Right lobe of liver (tissue), 6 donors: ENCODE results near the gene PGBD1. TPM values are rescaled to one million over a fixed set of nuclear protein-coding genes. Genes with fewer than 3 reads are reported as not detected.
"Not testable (repeated sequence)": the region's sequence is repeated elsewhere in the genome, so short reads cannot be mapped to it uniquely, and the experiment has no call there.

ENCODE experiments used
- ATAC-seq, 4 donors: fragments of 200-7000 bp; cut with Tn5 transposase; one replicate each; pipeline ENCODE4 v1.9.1; 2020; ENCODE audit warnings: mild to moderate bottlenecking in 4 of 4, moderate library complexity in 4 of 4
- DNase-seq, 3 donors: peaks; one replicate each; pipeline ENCODE4 v3.0.0-alpha.2; 2020
- H3K27ac ChIP-seq, 3 donors: fragments of 200-600 bp; one replicate each; pipeline ENCODE4 v1.8.0; 2022
- H3K27me3 ChIP-seq, 2 donors: fragments of 200-600 bp; one replicate each; pipeline ENCODE4 v1.8.0; 2022
- H3K36me3 ChIP-seq, 4 donors: fragments of 200-600 bp; sonication (generic) in 1 of 4; one replicate each; pipeline versions ENCODE4 v1.5.1 to v1.8.0; 2017 to 2022; ENCODE audit warnings: control low read depth in 1 of 4
- H3K4me1 ChIP-seq, 4 donors: fragments of 200-600 bp; sonication (generic) in 1 of 4; one replicate each; pipeline versions ENCODE4 v1.5.1 to v1.8.0; 2017 to 2022; ENCODE audit warnings: control low read depth in 1 of 4
- H3K4me3 ChIP-seq, 3 donors: fragments of 200-600 bp; one replicate each; pipeline ENCODE4 v1.8.0; 2022
- H3K9me3 ChIP-seq, 4 donors: fragments of 200-600 bp; sonication (generic) in 1 of 4; one replicate each; pipeline versions ENCODE4 v1.5.1 to v1.8.0; 2017 to 2022; ENCODE audit warnings: control low read depth in 1 of 4
- CTCF ChIP-seq, 4 donors: fragments of 200-600 bp in 3 of 4; fragments of 450-650 bp in 1 of 4; IDR thresholded peaks; one replicate each; pipeline versions ENCODE4 v1.5.1 to v1.8.0; 2016 to 2022; ENCODE audit warnings: antibody characterized with exemption in 4 of 4, mild to moderate bottlenecking in 2 of 4
- POLR2A ChIP-seq: fragments of 450-650 bp; IDR thresholded peaks from one replicate; pipeline ENCODE4 v1.6.1; 2017; ENCODE audit warnings: antibody characterized with exemption, mild to moderate bottlenecking
- WGBS: methylation state at CpG from one replicate; pipeline ENCODE4 v1.1.6; 2018; ENCODE audit warnings: low coverage, low lambda C conversion rate; ENCODE audit not compliant: insufficient coverage; ENCODE audit errors: missing lambda C conversion rate; 5-methylcytosine and 5-hydroxymethylcytosine counted together
- intact Hi-C, 2 donors: fragments of 100-400 bp; cut with DNase I; formaldehyde crosslinking; loops; one replicate each; pipeline versions ENCODE4 v1.11.2 to v1.14.1; 2022
- total RNA-seq, 6 experiments: library from RNA; depleted of rRNA in 2 of 6; stranded (reverse); fragments of >200 nt in 2 of 6; fragmentation: NEBNext Ultra II Directional in 3 of 6; extraction: Animal tissue kit (Norgen Biotek cat#: 25700) in 3 of 6; gene quantifications; one replicate each; pipeline versions ENCODE4 v1.1.0 to v1.2.4, GENCODE V29; 2016 to 2023
- donor health status: DM: no; HTN: yes; CAD: no.
- donor health status: DM: no; HTN: no; CAD: no.
- donor health status: DM: no; HTN: no; CAD: no.
- donor health status: DM: no; HTN: yes; CAD: no.
- donor health status: DM: no; HTN: yes; CAD: no.

PGBD1 gene
- total RNA-seq, 6 experiments from 2014 or later: 1.1 to 2.0 (median 1.3) TPM

GRCh38 chr6:28311139-28311823 lies 29.9 kb downstream of the PGBD1 start:
- H3K27me3 ChIP-seq: no peaks in the 10 kb centered on the region
- intact Hi-C loops: no loop called here
- no peak for DNase-seq
- WGBS: 93% methylated on average over 2 of the region's 9 CpGs
- no peaks in the 10 kb centered on the region for H3K9me3 ChIP-seq
- no peaks in the 10 kb centered on the region for H3K36me3 ChIP-seq
- peaks cover 0 to 4% (median 0%) of the 10 kb centered on the region in 4 donors for H3K4me1 ChIP-seq
- no peak for TF ChIP-seq POLR2A
- no peak for TF ChIP-seq CTCF (IDR thresholded peaks at IDR 0.05)
- no peak overlapping the region for H3K27ac ChIP-seq
- no peak for ATAC-seq
- H3K4me3 ChIP-seq: no peak overlapping the region

GRCh38 chr6:28312939-28313338 lies 31.6 kb downstream of the PGBD1 start:
- Histone ChIP-seq H3K36me3 (no peaks in the 10 kb centered on the region), H3K4me1 (peaks cover 0 to 4% (median 0%) of the 10 kb centered on the region in 4 donors), H3K4me3 (no peak overlapping the region), H3K27ac (no peak overlapping the region), H3K9me3 (no peaks in the 10 kb centered on the region), H3K27me3 (no peaks in the 10 kb centered on the region)
- TF ChIP-seq POLR2A: no peak
- no peak for TF ChIP-seq CTCF (IDR thresholded peaks at IDR 0.05)
- WGBS: 94% methylated on average over 10 of the region's 23 CpGs
- ATAC-seq (no peak), DNase-seq (no peak)
- intact Hi-C loops: no loop called here

GRCh38 chr6:28315628-28316027 lies 34.3 kb downstream of the PGBD1 start:
- Histone ChIP-seq H3K27me3 (no peaks in the 10 kb centered on the region), H3K36me3 (no peaks in the 10 kb centered on the region), H3K27ac (no peak overlapping the region), H3K4me1 (peaks cover 0 to 3% (median 0%) of the 10 kb centered on the region in 4 donors), H3K9me3 (no peaks in the 10 kb centered on the region), H3K4me3 (no peak overlapping the region)
- WGBS: 61% methylated on average over 3 of the region's 3 CpGs
- intact Hi-C loops: no loop called here
- TF ChIP-seq POLR2A: no peak
- TF ChIP-seq CTCF (IDR thresholded peaks at IDR 0.05): no peak
- ATAC-seq (no peak), DNase-seq (no peak)

GRCh38 chr6:28317866-28318265 lies 36.5 kb downstream of the PGBD1 start:
- DNase-seq, H3K4me3 ChIP-seq, H3K36me3 ChIP-seq, H3K9me3 ChIP-seq, intact Hi-C loops, H3K27ac ChIP-seq, ATAC-seq, H3K4me1 ChIP-seq, H3K27me3 ChIP-seq: not testable (repeated sequence)
- WGBS: 96% methylated on average over 4 of the region's 8 CpGs

GRCh38 chr6:28322661-28323060 lies 41.3 kb downstream of the PGBD1 start:
- Histone ChIP-seq H3K9me3 (peaks cover 0 to 10% (median 2%) of the 10 kb centered on the region in 4 donors), H3K4me1 (peaks cover 0 to 19% (median 0%) of the 10 kb centered on the region in 4 donors), H3K27ac (peak overlapping the region in 1 of 3 donors; percentile 49), H3K27me3 (no peaks in the 10 kb centered on the region), H3K36me3 (peaks cover 0 to 16% (median 1%) of the 10 kb centered on the region in 4 donors), H3K4me3 (no peak overlapping the region)
- intact Hi-C loops: no loop called here
- DNase-seq (no peak), ATAC-seq (peak; percentile 58 to 84 (median 80))
- TF ChIP-seq POLR2A (no peak), CTCF (IDR thresholded peaks at IDR 0.05) (no peak)
- 18% methylated on average over 3 of the region's 3 CpGs for WGBS
